ENCODE measurements around the gene HNRNPA1.

Gene HNRNPA1

DNA sequence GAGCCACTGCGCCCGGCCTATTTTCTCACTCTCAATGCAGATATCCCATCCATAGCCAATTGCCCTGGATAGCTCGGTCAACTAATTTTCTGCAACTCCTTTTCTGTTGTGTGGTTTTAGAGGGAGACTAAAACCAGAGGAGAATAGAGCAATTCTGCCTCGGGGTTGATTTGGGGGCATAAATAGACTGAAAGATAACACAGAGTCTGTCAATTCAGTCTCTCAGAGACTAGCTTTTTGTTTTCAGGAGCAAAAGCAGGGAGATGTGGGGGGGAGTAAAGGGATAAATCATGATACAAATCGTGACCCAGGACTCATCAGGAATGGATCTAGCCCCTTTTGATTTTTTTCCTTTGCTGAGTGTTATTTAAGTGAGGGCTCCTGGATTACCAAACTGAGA is 50.9 kb downstream of the HNRNPA1 start:
- Mint-ChIP-seq H3K36me3 (peaks cover 35% of the 10 kb centered on the region), H3K4me3 (no peak overlapping the region), H3K27ac (peak overlapping the region; percentile 74), H3K9me3 (no peaks in the 10 kb centered on the region), H3K4me1 (peaks cover 54% of the 10 kb centered on the region)
- DNase-seq (ENCODE audit: low spot score in 2 of 2) (no peak), ATAC-seq (no peak)

- Mint-ChIP-seq H3K9me3 (no peaks in the 10 kb centered on the region), H3K27ac (no peak overlapping the region), H3K4me1 (peaks cover 49% of the 10 kb centered on the region), H3K4me3 (no peak overlapping the region), H3K36me3 (peaks cover 35% of the 10 kb centered on the region)
- peak; percentile 55 for ATAC-seq
- no peak for DNase-seq (ENCODE audit: low spot score in 2 of 2)
These were observed 53.0 kb downstream of the HNRNPA1 start for GRCh38 chr12:54333420-54334034.
